ENCODE measurements around the gene BTG1. TPM values are rescaled to one million over a fixed set of nuclear protein-coding genes. Genes with fewer than 3 reads are reported as not detected.

BTG1 gene
- 100 to 1,000 TPM; 158 to 266 TPM for total RNA-seq

- no peaks in the 10 kb centered on the region for H3K9me3 Mint-ChIP-seq
- H3K27ac Mint-ChIP-seq = peak within 1 kb of the TSS; percentile 99 to 100
- ATAC-seq (peak; percentile 77 to 80), DNase-seq (ENCODE audit: low spot score in 2 of 2) (peak; percentile 97 to 100)
- peaks cover 51 to 58% of the 10 kb centered on the region in 2 donors for H3K36me3 Mint-ChIP-seq
These were observed at the start of gene BTG1 for GRCh38 chr12:92145731-92146496. Gene BTG1 (minus strand): TSS chr12:92145846. CDS start chr12:92145535, 311 bp downstream.

- Mint-ChIP-seq H3K36me3 (peaks cover 0 to 12% of the 10 kb centered on the region in 2 donors), H3K27ac (no peak overlapping the region), H3K9me3 (peaks cover 6 to 19% of the 10 kb centered on the region in 2 donors)
- DNase-seq (ENCODE audit: low spot score in 2 of 2) = no peak
- ATAC-seq = no peak
These were observed 48.9 kb upstream of the BTG1 start for GRCh38 chr12:92194561-92194960.

- ATAC-seq (no peak), DNase-seq (ENCODE audit: low spot score in 2 of 2) (no peak)
- Mint-ChIP-seq H3K27ac (no peak overlapping the region), H3K36me3 (peaks cover 0 to 12% of the 10 kb centered on the region in 2 donors), H3K9me3 (peaks cover 6 to 19% of the 10 kb centered on the region in 2 donors)
These were observed 48.2 kb upstream of the BTG1 start for GRCh38 chr12:92193846-92194245.

- Mint-ChIP-seq H3K27ac (no peak overlapping the region), H3K36me3 (peaks cover 0 to 12% of the 10 kb centered on the region in 2 donors), H3K9me3 (peaks cover 1 to 12% of the 10 kb centered on the region in 2 donors)
- no peak for DNase-seq (ENCODE audit: low spot score in 2 of 2)
- no peak for ATAC-seq
These were observed 47.4 kb upstream of the BTG1 start for GRCh38 chr12:92193063-92193462.

- Mint-ChIP-seq H3K27ac (no peak overlapping the region), H3K36me3 (peaks cover 0 to 12% of the 10 kb centered on the region in 2 donors), H3K9me3 (peaks cover 0 to 10% of the 10 kb centered on the region in 2 donors)
- ATAC-seq = no peak
- DNase-seq (ENCODE audit: low spot score in 2 of 2) = no peak
These were observed 46.7 kb upstream of the BTG1 start for GRCh38 chr12:92192360-92192759.

GRCh38 chr12:92191061-92191460, 45.4 kb upstream of the BTG1 start:
- H3K36me3 Mint-ChIP-seq = peaks cover 0 to under 1% of the 10 kb centered on the region in 2 donors
- DNase-seq (ENCODE audit: low spot score in 2 of 2) = no peak
- no peak overlapping the region for H3K27ac Mint-ChIP-seq
- H3K9me3 Mint-ChIP-seq = peaks cover 0 to 1% of the 10 kb centered on the region in 2 donors
- no peak for ATAC-seq

GRCh38 chr12:92188517-92189188, 43.0 kb upstream of the BTG1 start:
- DNase-seq (ENCODE audit: low spot score in 2 of 2) (no peak), ATAC-seq (no peak)
- H3K27ac Mint-ChIP-seq = no peak overlapping the region
- H3K36me3 Mint-ChIP-seq = no peaks in the 10 kb centered on the region
- H3K9me3 Mint-ChIP-seq = no peaks in the 10 kb centered on the region

GRCh38 chr12:92186038-92186470, 40.4 kb upstream of the BTG1 start:
- ATAC-seq (peak in 1 of 2 donors; percentile 18), DNase-seq (ENCODE audit: low spot score in 2 of 2) (no peak)
- peaks cover 0 to 7% of the 10 kb centered on the region in 2 donors for H3K36me3 Mint-ChIP-seq
- peak overlapping the region; percentile 6 to 83 for H3K27ac Mint-ChIP-seq
- H3K9me3 Mint-ChIP-seq = peaks cover 0 to 5% of the 10 kb centered on the region in 2 donors

GRCh38 chr12:92185052-92185451, 39.4 kb upstream of the BTG1 start:
- DNase-seq (ENCODE audit: low spot score in 2 of 2) (peak in 1 of 2 donors; percentile 58), ATAC-seq (peak; percentile 94 to 96)
- Mint-ChIP-seq H3K36me3 (peaks cover 0 to 7% of the 10 kb centered on the region in 2 donors), H3K9me3 (peaks cover 0 to 5% of the 10 kb centered on the region in 2 donors), H3K27ac (peak overlapping the region; percentile 41 to 83)

GRCh38 chr12:92183575-92183974, 37.9 kb upstream of the BTG1 start:
- H3K27ac Mint-ChIP-seq = no peak overlapping the region
- H3K9me3 Mint-ChIP-seq = peaks cover 0 to 5% of the 10 kb centered on the region in 2 donors
- H3K36me3 Mint-ChIP-seq = peaks cover 0 to 7% of the 10 kb centered on the region in 2 donors
- DNase-seq (ENCODE audit: low spot score in 2 of 2) (no peak), ATAC-seq (no peak)

GRCh38 chr12:92178340-92178739, 32.7 kb upstream of the BTG1 start:
- Mint-ChIP-seq H3K27ac (no peak overlapping the region), H3K36me3 (peaks cover 0 to 14% of the 10 kb centered on the region in 2 donors)
- no peak for ATAC-seq

GRCh38 chr12:92176646-92177045, 31.0 kb upstream of the BTG1 start:
- ATAC-seq = no peak

More at GRCh38 chr12:92178340-92178739, 32.7 kb upstream of the BTG1 start:
- no peak for DNase-seq (ENCODE audit: low spot score in 2 of 2)
- peaks cover 0 to 5% of the 10 kb centered on the region in 2 donors for H3K9me3 Mint-ChIP-seq

GRCh38 chr12:92175961-92176360, 30.3 kb upstream of the BTG1 start:
- Mint-ChIP-seq H3K9me3 (no peaks in the 10 kb centered on the region), H3K36me3 (peaks cover 0 to 6% of the 10 kb centered on the region in 2 donors), H3K27ac (no peak overlapping the region)
- DNase-seq (ENCODE audit: low spot score in 2 of 2) (no peak), ATAC-seq (no peak)

More at GRCh38 chr12:92176646-92177045, 31.0 kb upstream of the BTG1 start:
- Mint-ChIP-seq H3K36me3 (peaks cover 0 to 6% of the 10 kb centered on the region in 2 donors), H3K9me3 (no peaks in the 10 kb centered on the region), H3K27ac (no peak overlapping the region)
- DNase-seq (ENCODE audit: low spot score in 2 of 2) = no peak

- Mint-ChIP-seq H3K9me3 (no peaks in the 10 kb centered on the region), H3K27ac (peak overlapping the region in 1 of 2 donors; percentile 5), H3K36me3 (peaks cover 0 to 6% of the 10 kb centered on the region in 2 donors)
- ATAC-seq = no peak
- no peak for DNase-seq (ENCODE audit: low spot score in 2 of 2)
These were observed 24.4 kb upstream of the BTG1 start for GRCh38 chr12:92170050-92170449.

GRCh38 chr12:92167075-92167474, 21.4 kb upstream of the BTG1 start:
- H3K36me3 Mint-ChIP-seq = no peaks in the 10 kb centered on the region
- no peak for ATAC-seq

GRCh38 chr12:92164712-92165111, 19.1 kb upstream of the BTG1 start:
- H3K27ac Mint-ChIP-seq = no peak overlapping the region

More at GRCh38 chr12:92167075-92167474, 21.4 kb upstream of the BTG1 start:
- no peak overlapping the region for H3K27ac Mint-ChIP-seq
- H3K9me3 Mint-ChIP-seq = no peaks in the 10 kb centered on the region
- DNase-seq (ENCODE audit: low spot score in 2 of 2) = no peak

GRCh38 chr12:92162079-92162478, 16.4 kb upstream of the BTG1 start:
- H3K27ac Mint-ChIP-seq = no peak overlapping the region
- ATAC-seq (peak in 1 of 2 donors; percentile 37), DNase-seq (ENCODE audit: low spot score in 2 of 2) (no peak)
- H3K36me3 Mint-ChIP-seq = peaks cover 0 to 7% of the 10 kb centered on the region in 2 donors
- peaks cover 0 to 1% of the 10 kb centered on the region in 2 donors for H3K9me3 Mint-ChIP-seq

More at GRCh38 chr12:92164712-92165111, 19.1 kb upstream of the BTG1 start:
- Mint-ChIP-seq H3K9me3 (no peaks in the 10 kb centered on the region), H3K36me3 (no peaks in the 10 kb centered on the region)
- ATAC-seq (no peak), DNase-seq (ENCODE audit: low spot score in 2 of 2) (no peak)
